A549 (cell line): Measurements from ENCODE around the gene DHX29. TPM values are rescaled to one million over a fixed set of nuclear protein-coding genes. Genes with fewer than 3 reads are reported as not detected.
A peak's percentile ranks its signal among the peaks of the same experiment; 100 is the strongest.

Experiments
- ATAC-seq, 2 experiments: fragments of 200-7000 bp in 1 of 2; fragments of >200 bp in 1 of 2; cut with Nextera tagmentation in 1 of 2; cut with Tn5 transposase in 1 of 2; 3 replicates each; pipeline versions ENCODE4 v1.8.0 to v1.9.1; 2018 to 2020; ENCODE audit warnings: mild to moderate bottlenecking in 1 of 2, moderate library complexity in 1 of 2
- CTCF ChIA-PET: fragments of 300-600 bp; sonication (Branson Sonifier 250); formaldehyde crosslinking; extraction: SDS; loops from one replicate; lab custom pipeline; 2021; ENCODE audit warnings: antibody characterized with exemption, inconsistent platforms; lab: Yijun Ruan, JAX
- POLR2A ChIA-PET: fragments of 350-600 bp; formaldehyde crosslinking; extraction: SDS; loops from one replicate; lab custom pipeline; 2021; ENCODE audit warnings: antibody characterized with exemption, inconsistent platforms; lab: Yijun Ruan, JAX
- DNase-seq, 2 experiments: peaks; one replicate each; pipeline versions ENCODE4 v3.0.0 to v3.0.0-alpha.2; 2011 to 2016; ENCODE audit warnings: low read depth in 1 of 2, low spot score in 1 of 2
- FAIRE-seq: peaks from 2 replicates; lab custom pipeline; 2011; peaks lifted over from hg19 to GRCh38; lab: Jason Lieb, UNC
- H3K27ac ChIP-seq, 2 experiments: fragments of >200 bp; sonication (Bioruptor Twin); formaldehyde crosslinking; 3 replicates each; pipeline ENCODE4 v1.5.1; 2016 to 2017
- H3K4me1 ChIP-seq: fragments of >200 bp; sonication (Bioruptor Twin); formaldehyde crosslinking; 3 replicates; pipeline ENCODE4 v1.6.1; 2016
- H3K4me2 ChIP-seq: fragments of >200 bp; sonication (Bioruptor Twin); formaldehyde crosslinking; 3 replicates; pipeline ENCODE4 v1.6.1; 2016
- H3K4me3 ChIP-seq: fragments of >200 bp; sonication (Bioruptor Twin); formaldehyde crosslinking; 3 replicates; pipeline ENCODE4 v1.5.1; 2016
- H3K9me3 ChIP-seq: fragments of >200 bp; sonication (Bioruptor Twin); formaldehyde crosslinking; 3 replicates; pipeline ENCODE4 v1.6.1; 2016
- ATOH8 ChIP-seq: fragments of 250-450 bp; sonication (Bioruptor Pico); IDR thresholded peaks from 2 replicates; pipeline ENCODE4 v1.5.0; 2020; ENCODE audit warnings: low read depth, mild to moderate bottlenecking, moderate library complexity
- BHLHE40 ChIP-seq: IDR thresholded peaks from 2 replicates; pipeline ENCODE4 v1.6.1; 2012; ENCODE audit warnings: low read depth, low read length, inconsistent platforms
- CEBPB ChIP-seq, 2 experiments: fragments of >200 bp in 1 of 2; sonication (Bioruptor Twin) in 1 of 2; formaldehyde crosslinking in 1 of 2; IDR thresholded peaks; 2 replicates each; pipeline ENCODE4 v1.6.1; 2012 to 2016
- CTCF ChIP-seq: fragments of >200 bp; sonication (Bioruptor Twin); formaldehyde crosslinking; IDR thresholded peaks from 3 replicates; pipeline ENCODE4 v1.5.1; 2016
- EHMT2 ChIP-seq: fragments of 200-600 bp; sonication (generic); IDR thresholded peaks from 2 replicates; pipeline ENCODE4 v1.6.1; 2016; ENCODE audit warnings: antibody characterized with exemption, low read depth, mild to moderate bottlenecking, moderate library complexity
- EP300 ChIP-seq, 2 experiments: fragments of >200 bp; sonication (Bioruptor Twin); formaldehyde crosslinking; IDR thresholded peaks; 2 replicates in 1 of 2; 3 replicates in 1 of 2; pipeline ENCODE4 v1.6.1; 2016 to 2017
- FOSL2 ChIP-seq, 2 experiments: fragments of 450-650 bp in 1 of 2; fragments of >200 bp in 1 of 2; sonication (Bioruptor Twin) in 1 of 2; formaldehyde crosslinking; IDR thresholded peaks; 2 replicates each; pipeline versions ENCODE4 v1.5.0 to v1.6.1; 2016 to 2020; ENCODE audit warnings: mild to moderate bottlenecking in 1 of 2, moderate library complexity in 1 of 2
- HOXB13 ChIP-seq: fragments of 250-450 bp; sonication (Bioruptor Pico); IDR thresholded peaks from 2 replicates; pipeline ENCODE4 v1.5.0; 2020; ENCODE audit warnings: low read depth, mild to moderate bottlenecking, moderate library complexity
- HOXB5 ChIP-seq: fragments of 250-450 bp; sonication (Bioruptor Pico); IDR thresholded peaks from 2 replicates; pipeline ENCODE4 v1.5.0; 2020; ENCODE audit warnings: mild to moderate bottlenecking, moderate library complexity
- JUNB ChIP-seq: fragments of >200 bp; sonication (Bioruptor Twin); formaldehyde crosslinking; IDR thresholded peaks from 2 replicates; pipeline ENCODE4 v1.6.1; 2016
- KDM1A ChIP-seq: fragments of 200-600 bp; sonication (generic); IDR thresholded peaks from 2 replicates; pipeline ENCODE4 v1.6.1; 2016; ENCODE audit warnings: low read depth, mild to moderate bottlenecking
- MAFK ChIP-seq: fragments of 450-650 bp; IDR thresholded peaks from 2 replicates; pipeline ENCODE4 v1.6.1; 2014; ENCODE audit not compliant: partially characterized antibody
- MAZ ChIP-seq: fragments of 150-350 bp; IDR thresholded peaks from 2 replicates; pipeline ENCODE4 v1.6.1; 2014; ENCODE audit warnings: antibody characterized with exemption, low read depth, low read length, borderline replicate concordance
- MYC ChIP-seq: IDR thresholded peaks from 2 replicates; pipeline ENCODE4 v1.6.1; 2012; ENCODE audit warnings: mild to moderate bottlenecking, inconsistent platforms, low read length, improper control_type of control experiment, borderline replicate concordance
- NPAS2 ChIP-seq: fragments of 250-450 bp; sonication (Bioruptor Pico); IDR thresholded peaks from 2 replicates; pipeline ENCODE4 v1.8.0; 2022; ENCODE audit warnings: mild to moderate bottlenecking, moderate library complexity, borderline replicate concordance
- POLR2AphosphoS2 ChIP-seq: conservative IDR thresholded peaks from 2 replicates; pipeline ENCODE4 v1.6.1; 2012; ENCODE audit warnings: low read length, improper control_type of control experiment, inconsistent platforms
- RAD21 ChIP-seq, 2 experiments: fragments of >200 bp in 1 of 2; sonication (Bioruptor Twin) in 1 of 2; formaldehyde crosslinking in 1 of 2; IDR thresholded peaks in 1 of 2; conservative IDR thresholded peaks in 1 of 2; 2 replicates in 1 of 2; 3 replicates in 1 of 2; pipeline ENCODE4 v1.6.1; 2012 to 2018; ENCODE audit warnings: inconsistent platforms in 1 of 2
- RNF2 ChIP-seq: fragments of 200-600 bp; sonication (generic); IDR thresholded peaks from 2 replicates; pipeline ENCODE4 v1.6.1; 2016; ENCODE audit warnings: low read depth, mild to moderate bottlenecking, antibody characterized with exemption, moderate library complexity, borderline replicate concordance
- SMC3 ChIP-seq: fragments of >200 bp; sonication (Bioruptor Twin); formaldehyde crosslinking; IDR thresholded peaks from 3 replicates; pipeline ENCODE4 v1.6.1; 2018; ENCODE audit warnings: inconsistent platforms
- SREBF2 ChIP-seq: fragments of 450-650 bp; IDR thresholded peaks from 2 replicates; pipeline ENCODE4 v1.6.1; 2014; ENCODE audit warnings: mild to moderate bottlenecking, moderate library complexity
- TFCP2L1 ChIP-seq: fragments of 250-450 bp; sonication (Bioruptor Pico); IDR thresholded peaks from 2 replicates; pipeline ENCODE4 v1.5.0; 2021; ENCODE audit warnings: mild to moderate bottlenecking
- USF2 ChIP-seq: fragments of 450-650 bp; IDR thresholded peaks from 2 replicates; pipeline ENCODE4 v1.6.1; 2014; ENCODE audit warnings: antibody characterized with exemption
- WGBS: methylation state at CpG from one replicate; pipeline ENCODE4 v1.1.6; 2017; ENCODE audit errors: missing lambda C conversion rate; 5-methylcytosine and 5-hydroxymethylcytosine counted together
- polyA plus RNA-seq, 4 experiments: library from polyadenylated mRNA; depleted of rRNA in 3 of 4; stranded (reverse); fragments of >200 nt; fragmentation: RNase III in 1 of 4; extraction: RNeasy Plus Mini Kit Qiagen cat#74134 plus additional on column Dnase treatment in 1 of 4; gene quantifications; 2 replicates in 3 of 4; 3 replicates in 1 of 4; pipeline ENCODE4 v1.2.3, GENCODE V29; 2011 to 2017
- TF ChIP-seq, protein P1 (sequence below): fragments of >200 bp; sonication (Bioruptor Twin); formaldehyde crosslinking; IDR thresholded peaks from 3 replicates; pipeline ENCODE4 v1.6.1; 2016
- TF ChIP-seq, protein P2 (sequence below): fragments of 150-350 bp; IDR thresholded peaks from 2 replicates; pipeline ENCODE4 v1.6.1; 2014; ENCODE audit warnings: low read depth, mild to moderate bottlenecking, low read length
- TF ChIP-seq, protein P3 (sequence below): IDR thresholded peaks from 2 replicates; pipeline ENCODE4 v1.6.1; 2012; ENCODE audit warnings: low read depth, borderline replicate concordance

DHX29 gene
- polyA plus RNA-seq, 2 of the 4 experiments (the other 2 are of a cell fraction) = 12.3 to 25.4 TPM

DNA sequence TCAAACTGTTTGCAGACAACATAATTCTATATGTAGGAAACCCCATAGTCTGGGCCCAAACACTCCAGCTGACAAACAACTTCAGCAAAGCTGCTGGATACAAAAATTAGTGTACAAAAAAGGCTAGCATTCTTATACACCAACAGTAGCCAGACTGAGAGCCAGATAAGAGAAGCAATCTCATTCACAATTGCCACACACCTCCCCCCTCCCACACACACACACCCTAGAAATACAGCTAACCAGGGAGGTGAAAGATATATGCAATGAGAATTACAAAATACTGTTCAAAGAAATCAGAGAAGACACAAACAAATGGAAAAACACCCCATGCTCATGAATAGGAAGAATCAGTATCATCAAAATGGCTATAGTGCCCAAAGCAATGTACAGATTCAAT lies 9.3 kb upstream of the DHX29 start:
- Histone ChIP-seq H3K4me2 (no peak overlapping the region), H3K27ac (no peak overlapping the region), H3K9me3 (no peaks in the 10 kb centered on the region)
- CTCF ChIA-PET = interaction anchor here (0.9 to 1.3 kb wide), 2 partner anchors 84 to 375 kb away, joined by 3 to 4 read pairs; partner anchors contain the start of gene CCNO
- POLR2A ChIA-PET = no interaction called here
- TF ChIP-seq JUNB (no peak), HOXB13 (CRISPR knock-in tag) (no peak)
- TF ChIP-seq, protein P1, sequence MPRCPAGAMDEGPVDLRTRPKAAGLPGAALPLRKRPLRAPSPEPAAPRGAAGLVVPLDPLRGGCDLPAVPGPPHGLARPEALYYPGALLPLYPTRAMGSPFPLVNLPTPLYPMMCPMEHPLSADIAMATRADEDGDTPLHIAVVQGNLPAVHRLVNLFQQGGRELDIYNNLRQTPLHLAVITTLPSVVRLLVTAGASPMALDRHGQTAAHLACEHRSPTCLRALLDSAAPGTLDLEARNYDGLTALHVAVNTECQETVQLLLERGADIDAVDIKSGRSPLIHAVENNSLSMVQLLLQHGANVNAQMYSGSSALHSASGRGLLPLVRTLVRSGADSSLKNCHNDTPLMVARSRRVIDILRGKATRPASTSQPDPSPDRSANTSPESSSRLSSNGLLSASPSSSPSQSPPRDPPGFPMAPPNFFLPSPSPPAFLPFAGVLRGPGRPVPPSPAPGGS = no peak
- TF ChIP-seq, all 56 proteins: peak for 0
- Histone ChIP-seq H3K4me1 (peaks cover 6% of the 10 kb centered on the region; the same call in 2 of the 3 replicates), H3K4me3 (no peak overlapping the region)
- FAIRE-seq (no peak), ATAC-seq (no peak), DNase-seq (no peak)

- Histone ChIP-seq H3K4me2 (no peak overlapping the region), H3K4me3 (no peak overlapping the region), H3K27ac (no peak overlapping the region), H3K9me3 (no peaks in the 10 kb centered on the region), H3K4me1 (peaks cover 6% of the 10 kb centered on the region; the same call in 2 of the 3 replicates)
- no peak for ATAC-seq
- ChIA-PET CTCF (interaction anchor here (0.9 to 1.3 kb wide), 2 partner anchors 83 to 376 kb away, joined by 3 to 4 read pairs; partner anchors contain the start of gene CCNO), POLR2A (no interaction called here)
- no peak for TF ChIP-seq EHMT2
- TF ChIP-seq USF2 = no peak
- no peak for TF ChIP-seq FOSL2 (IDR thresholded peaks at IDR 0.05)
- TF ChIP-seq FOSL2 (CRISPR knock-in tag; IDR thresholded peaks at IDR 0.05) = peak; percentile 61; the same call in 1 of the 2 replicates
- TF ChIP-seq RAD21 (conservative IDR thresholded peaks at IDR 0.05 in 1 of 2, IDR thresholded peaks at IDR 0.05 in 1 of 2) = no peak
- no peak for FAIRE-seq
- DNase-seq = no peak
- WGBS = 89% methylated on average over 2 of the region's 2 CpGs
These were observed 8.8 kb upstream of the DHX29 start for GRCh38 chr5:55316289-55316688.

- DNase-seq (no peak), FAIRE-seq (no peak), ATAC-seq (no peak)
- 83% methylated on average over 5 of the region's 5 CpGs for WGBS
- H3K27ac ChIP-seq = no peak overlapping the region
- ChIA-PET POLR2A (no interaction called here), CTCF (no interaction called here)
- peaks cover 16% of the 10 kb centered on the region; the same call in 2 of the 3 replicates for H3K4me1 ChIP-seq
- no peak overlapping the region for H3K4me3 ChIP-seq
- H3K4me2 ChIP-seq = no peak overlapping the region
- H3K9me3 ChIP-seq = no peaks in the 10 kb centered on the region
- TF ChIP-seq, protein P2, sequence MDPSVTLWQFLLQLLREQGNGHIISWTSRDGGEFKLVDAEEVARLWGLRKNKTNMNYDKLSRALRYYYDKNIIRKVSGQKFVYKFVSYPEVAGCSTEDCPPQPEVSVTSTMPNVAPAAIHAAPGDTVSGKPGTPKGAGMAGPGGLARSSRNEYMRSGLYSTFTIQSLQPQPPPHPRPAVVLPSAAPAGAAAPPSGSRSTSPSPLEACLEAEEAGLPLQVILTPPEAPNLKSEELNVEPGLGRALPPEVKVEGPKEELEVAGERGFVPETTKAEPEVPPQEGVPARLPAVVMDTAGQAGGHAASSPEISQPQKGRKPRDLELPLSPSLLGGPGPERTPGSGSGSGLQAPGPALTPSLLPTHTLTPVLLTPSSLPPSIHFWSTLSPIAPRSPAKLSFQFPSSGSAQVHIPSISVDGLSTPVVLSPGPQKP = no peak
- TF ChIP-seq BHLHE40 = no peak
- no peak for TF ChIP-seq POLR2AphosphoS2
- TF ChIP-seq SMC3 = no peak
- TF ChIP-seq TFCP2L1 = no peak
- TF ChIP-seq NPAS2 (CRISPR knock-in tag) = no peak
- no peak for TF ChIP-seq CTCF
- no peak for TF ChIP-seq HOXB13 (CRISPR knock-in tag)
- no peak for TF ChIP-seq MAFK
- TF ChIP-seq, protein P3, sequence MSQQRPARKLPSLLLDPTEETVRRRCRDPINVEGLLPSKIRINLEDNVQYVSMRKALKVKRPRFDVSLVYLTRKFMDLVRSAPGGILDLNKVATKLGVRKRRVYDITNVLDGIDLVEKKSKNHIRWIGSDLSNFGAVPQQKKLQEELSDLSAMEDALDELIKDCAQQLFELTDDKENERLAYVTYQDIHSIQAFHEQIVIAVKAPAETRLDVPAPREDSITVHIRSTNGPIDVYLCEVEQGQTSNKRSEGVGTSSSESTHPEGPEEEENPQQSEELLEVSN = no peak
- no peak for TF ChIP-seq HOXB5 (CRISPR knock-in tag)
- no peak for TF ChIP-seq EP300 (IDR thresholded peaks at IDR 0.05)
- no peak for TF ChIP-seq KDM1A
- no peak for TF ChIP-seq CEBPB (IDR thresholded peaks at IDR 0.05)
- no peak for TF ChIP-seq MAZ
- no peak for TF ChIP-seq SREBF2
- TF ChIP-seq RNF2 = no peak
- TF ChIP-seq ATOH8 (CRISPR knock-in tag) = no peak
- TF ChIP-seq MYC = no peak
These were observed 6.5 kb upstream of the DHX29 start for GRCh38 chr5:55313870-55314617.
